Retinal pigment epithelial cell (primary cell): Measurements from ENCODE around the gene LIPE.

Experiments
- DNase-seq: peaks from one replicate; pipeline ENCODE4 v3.0.0-alpha.2; 2010; ENCODE audit warnings: low read depth
- H3K4me3 ChIP-seq: 2 replicates; pipeline ENCODE4 v1.5.1; 2011; ENCODE audit warnings: mild to moderate bottlenecking, low read length, control low read depth, moderate library complexity
- TF ChIP-seq, protein P1 (sequence below): conservative IDR thresholded peaks from 2 replicates; pipeline ENCODE4 v1.5.1; 2011; ENCODE audit warnings: low read depth, low read length, control low read depth, inconsistent platforms

The LIPE gene

GRCh38 chr19:42407085-42407815, 19.9 kb downstream of the LIPE start:
- DNase-seq = no peak
- TF ChIP-seq, protein P1, sequence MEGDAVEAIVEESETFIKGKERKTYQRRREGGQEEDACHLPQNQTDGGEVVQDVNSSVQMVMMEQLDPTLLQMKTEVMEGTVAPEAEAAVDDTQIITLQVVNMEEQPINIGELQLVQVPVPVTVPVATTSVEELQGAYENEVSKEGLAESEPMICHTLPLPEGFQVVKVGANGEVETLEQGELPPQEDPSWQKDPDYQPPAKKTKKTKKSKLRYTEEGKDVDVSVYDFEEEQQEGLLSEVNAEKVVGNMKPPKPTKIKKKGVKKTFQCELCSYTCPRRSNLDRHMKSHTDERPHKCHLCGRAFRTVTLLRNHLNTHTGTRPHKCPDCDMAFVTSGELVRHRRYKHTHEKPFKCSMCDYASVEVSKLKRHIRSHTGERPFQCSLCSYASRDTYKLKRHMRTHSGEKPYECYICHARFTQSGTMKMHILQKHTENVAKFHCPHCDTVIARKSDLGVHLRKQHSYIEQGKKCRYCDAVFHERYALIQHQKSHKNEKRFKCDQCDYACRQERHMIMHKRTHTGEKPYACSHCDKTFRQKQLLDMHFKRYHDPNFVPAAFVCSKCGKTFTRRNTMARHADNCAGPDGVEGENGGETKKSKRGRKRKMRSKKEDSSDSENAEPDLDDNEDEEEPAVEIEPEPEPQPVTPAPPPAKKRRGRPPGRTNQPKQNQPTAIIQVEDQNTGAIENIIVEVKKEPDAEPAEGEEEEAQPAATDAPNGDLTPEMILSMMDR = no peak
- no peak overlapping the region for H3K4me3 ChIP-seq

DNA sequence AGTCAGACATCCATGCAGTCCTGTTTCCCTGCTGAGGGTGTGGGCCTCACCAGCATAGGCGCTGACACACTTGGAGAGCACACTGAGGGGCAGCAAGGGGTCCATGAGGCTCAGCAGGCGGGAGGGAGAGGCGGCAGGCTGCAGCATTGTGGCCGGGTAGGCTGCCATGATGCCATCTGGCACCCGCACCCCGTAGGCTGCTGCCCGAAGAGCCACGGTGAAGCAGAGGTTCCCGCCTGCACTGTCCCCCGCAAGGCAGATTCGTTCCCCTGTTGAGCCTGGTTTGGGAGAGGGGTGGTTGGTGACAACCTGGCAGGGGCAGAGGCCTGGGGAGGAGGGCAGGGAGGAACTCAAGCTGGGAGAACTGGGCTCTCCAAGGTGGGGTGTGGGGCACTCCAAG, 21.1 kb downstream of the LIPE start:
- TF ChIP-seq, protein P1 = no peak
- no peak for DNase-seq
- no peak overlapping the region for H3K4me3 ChIP-seq

DNA sequence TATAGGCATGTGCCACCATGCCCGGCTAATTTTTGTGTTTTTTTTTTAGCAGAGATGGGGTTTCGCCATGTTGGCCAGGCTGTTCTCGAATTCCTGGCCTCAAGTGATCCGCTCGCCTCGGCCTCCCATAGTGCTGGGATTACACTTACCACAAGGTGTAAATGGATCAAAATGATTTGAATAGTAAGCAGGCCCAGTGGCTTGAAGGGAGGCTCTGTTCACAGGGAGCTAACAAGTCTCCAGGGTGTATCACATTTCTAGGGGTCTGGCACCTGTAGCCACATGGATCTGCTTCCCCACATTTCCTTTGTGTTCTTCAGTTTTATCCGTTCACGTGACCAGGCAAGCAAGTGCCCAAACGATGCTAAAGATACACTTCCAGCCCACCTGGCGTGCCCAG, 23.6 kb downstream of the LIPE start:
- TF ChIP-seq, protein P1 = no peak
- no peak for DNase-seq
- no peak overlapping the region for H3K4me3 ChIP-seq

GRCh38 chr19:42402376-42403116, 24.6 kb downstream of the LIPE start:
- DNase-seq = no peak
- TF ChIP-seq, protein P1 = no peak
- peak overlapping the region; percentile 48 for H3K4me3 ChIP-seq

GRCh38 chr19:42401365-42402303, 25.6 kb downstream of the LIPE start:
- peak overlapping the region; percentile 48 for H3K4me3 ChIP-seq
- DNase-seq = peak; percentile 36
- TF ChIP-seq, protein P1 = peak; percentile 85

GRCh38 chr19:42400404-42400803, 26.8 kb downstream of the LIPE start:
- TF ChIP-seq, protein P1 = no peak
- H3K4me3 ChIP-seq = no peak overlapping the region
- no peak for DNase-seq
